ENCODE measurements around the gene STAT3.
"Not testable (repeated sequence)": the region's sequence is repeated elsewhere in the genome, so short reads cannot be mapped to it uniquely, and the experiment has no call there.

STAT3 gene

DNA sequence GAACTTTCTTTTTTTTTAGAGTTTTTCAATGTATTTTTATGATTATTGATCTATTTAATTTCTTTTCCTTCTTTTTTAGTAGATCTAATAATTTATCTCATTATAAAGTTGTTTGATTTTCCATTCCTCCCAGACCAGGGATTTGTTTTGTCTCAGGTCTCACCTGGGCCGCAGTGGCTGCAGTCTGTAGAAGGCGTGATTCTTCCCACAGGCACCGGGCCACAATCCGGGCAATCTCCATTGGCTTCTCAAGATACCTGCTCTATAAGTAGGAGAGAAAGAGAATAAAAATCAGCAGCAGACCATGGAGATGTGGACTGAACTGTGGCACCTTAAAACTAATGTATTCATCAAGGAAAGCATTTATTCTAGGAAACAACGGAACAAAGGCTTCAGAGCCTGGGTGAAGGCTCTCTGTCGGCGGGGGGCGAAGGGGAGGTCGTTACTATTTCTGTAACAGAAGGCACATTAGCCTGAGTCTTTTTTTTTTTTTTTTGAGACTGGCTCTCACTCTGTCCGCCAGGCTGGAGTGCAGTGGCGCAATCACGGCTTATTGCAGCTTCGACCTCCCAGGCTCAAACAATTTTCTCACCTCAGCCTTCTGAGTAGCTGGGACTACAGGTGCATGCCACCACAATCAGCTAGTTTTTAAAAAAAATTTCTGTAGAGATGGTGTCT, 42.7 kb downstream of the STAT3 start:
- DNase-seq = no peak

DNA sequence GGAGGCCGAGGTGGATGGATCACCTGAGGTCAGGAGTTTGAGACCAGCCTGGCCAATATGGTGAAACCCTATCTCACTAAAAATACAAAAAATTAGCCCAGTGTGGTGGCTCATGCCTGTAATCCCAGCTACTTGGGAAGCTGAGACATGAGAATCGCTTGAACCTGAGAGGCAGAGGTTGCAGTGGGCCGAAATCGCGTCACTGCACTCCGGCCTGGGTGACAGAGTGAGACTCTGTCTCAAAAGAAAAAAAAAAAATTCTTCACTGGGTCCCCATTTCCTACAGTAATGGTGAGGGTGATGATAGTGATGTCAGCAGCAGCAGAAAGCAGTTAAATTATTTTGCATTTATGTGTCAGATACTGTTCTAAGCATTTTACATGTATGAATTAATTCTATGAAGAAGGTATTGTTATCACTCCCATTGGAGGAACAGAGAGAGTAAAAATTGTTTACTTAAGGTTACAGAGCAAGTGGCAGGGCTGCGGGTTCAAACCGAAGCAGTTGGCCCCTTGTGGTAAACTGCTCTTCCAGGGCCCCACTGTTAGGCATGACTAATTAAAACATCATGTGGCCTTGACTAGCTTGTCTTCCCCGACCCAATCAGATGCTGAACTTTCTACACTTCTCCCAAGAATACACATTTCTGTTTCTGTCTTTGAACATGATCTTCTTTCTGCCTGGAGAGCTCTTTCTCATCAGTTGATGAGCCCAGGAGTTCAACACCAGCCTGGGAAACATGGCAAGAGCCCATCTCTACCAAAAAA, 45.8 kb downstream of the STAT3 start:
- DNase-seq = peak in 1 of 2 experiments; percentile 12

DNA sequence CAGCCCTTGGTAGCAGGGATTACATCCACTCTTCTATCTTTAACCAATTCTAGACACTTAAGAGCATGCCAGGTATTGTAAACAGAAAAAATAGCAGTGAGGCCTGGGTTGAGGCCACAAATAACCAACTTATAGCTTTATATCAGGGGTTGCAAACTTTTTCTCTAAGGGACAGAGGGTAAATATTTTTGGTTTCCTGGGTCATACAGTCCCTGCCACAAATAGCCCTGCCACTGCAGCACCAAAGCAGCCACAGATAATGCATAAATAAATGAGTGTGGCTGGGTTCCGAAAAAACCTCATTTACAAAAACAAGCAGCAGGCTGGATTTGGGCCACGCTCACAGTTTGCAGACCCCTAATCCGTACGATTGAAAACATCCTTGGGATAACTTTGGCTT, 46.7 kb downstream of the STAT3 start:
- no peak for DNase-seq

DNA sequence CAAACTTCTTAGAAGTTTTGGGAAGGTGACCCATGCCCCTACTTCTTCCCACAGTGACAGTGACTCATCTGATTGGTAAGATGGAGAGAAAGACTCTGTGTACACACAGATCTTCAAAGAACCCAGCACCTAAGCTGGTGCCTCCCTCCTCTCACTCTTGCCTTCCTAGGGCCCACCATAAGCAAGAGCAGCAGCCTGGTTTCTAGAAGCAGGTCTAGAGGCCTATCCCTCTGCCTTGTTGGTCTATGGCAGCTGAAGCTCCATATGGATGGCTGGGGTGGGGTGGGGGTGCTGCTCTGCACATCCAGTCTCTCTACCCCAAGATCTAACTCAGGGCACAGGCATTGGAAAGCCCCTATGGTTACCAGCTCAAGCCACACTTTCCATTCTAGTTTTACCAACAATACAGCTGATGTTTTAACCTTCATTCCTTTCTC, 47.5 kb downstream of the STAT3 start:
- DNase-seq = peak; percentile 16 to 18

DNA sequence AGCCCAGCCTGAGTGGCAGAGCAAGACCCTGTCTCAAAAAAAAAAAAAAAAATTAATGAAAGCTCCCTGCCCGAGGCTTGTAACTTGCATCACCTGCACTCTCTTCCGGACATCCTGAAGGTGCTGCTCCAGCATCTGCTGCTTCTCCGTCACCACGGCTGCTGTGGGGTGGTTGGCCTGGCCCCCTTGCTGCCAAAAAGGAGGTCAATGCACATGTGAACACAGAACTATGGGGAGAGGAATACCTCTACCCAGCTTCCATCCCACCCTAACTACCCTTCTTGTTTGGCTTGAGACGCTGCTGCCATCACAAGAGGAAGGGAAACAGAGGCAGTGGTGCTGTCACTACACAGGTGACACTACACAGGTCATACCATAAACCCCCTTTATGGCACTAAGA, 49.0 kb downstream of the STAT3 start:
- DNase-seq = no peak

DNA sequence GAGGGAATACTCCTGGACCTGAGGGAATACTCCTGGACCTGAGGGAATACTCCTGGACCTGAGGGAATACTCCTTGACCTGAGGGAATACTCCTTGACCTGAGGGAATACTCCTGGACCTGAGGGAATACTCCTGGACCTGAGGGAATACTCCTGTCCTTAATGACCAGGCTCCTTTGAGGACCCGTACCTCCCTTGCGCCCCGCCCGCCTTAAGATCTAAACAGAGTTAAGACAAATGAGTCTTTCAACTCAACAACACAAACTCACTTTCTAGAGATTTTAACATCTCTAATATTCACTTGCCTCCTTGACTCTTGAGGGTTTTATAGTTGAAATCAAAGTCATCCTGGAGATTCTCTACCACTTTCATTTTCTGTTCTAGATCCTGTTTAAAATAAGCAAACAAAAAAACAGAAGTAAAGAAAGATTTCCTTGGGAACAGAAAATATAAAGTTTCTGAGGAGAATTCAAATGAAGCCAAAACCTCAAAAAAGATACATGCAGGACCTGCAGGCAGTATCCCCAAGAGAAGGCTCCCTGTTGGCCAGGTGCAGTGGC, 49.7 kb downstream of the STAT3 start:
- no peak for DNase-seq

DNA sequence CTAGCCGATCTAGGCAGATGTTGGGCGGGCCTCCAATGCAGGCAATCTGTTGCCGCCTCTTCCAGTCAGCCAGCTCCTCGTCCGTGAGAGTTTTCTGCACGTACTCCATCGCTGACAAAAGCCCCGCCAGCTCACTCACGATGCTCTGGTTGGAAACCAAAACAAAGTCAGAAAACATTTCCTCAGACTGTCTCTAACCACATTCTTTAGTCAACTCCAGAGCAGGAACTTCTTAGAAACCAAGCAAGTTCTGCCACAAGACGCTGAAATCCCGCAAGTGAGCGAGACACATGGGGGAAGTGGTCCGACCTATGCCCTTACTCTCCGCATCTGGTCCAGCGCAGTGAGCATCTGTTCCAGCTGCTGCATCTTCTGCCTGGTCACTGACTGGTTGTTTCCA, 50.8 kb downstream of the STAT3 start:
- peak; percentile 47 to 61 for DNase-seq

DNA sequence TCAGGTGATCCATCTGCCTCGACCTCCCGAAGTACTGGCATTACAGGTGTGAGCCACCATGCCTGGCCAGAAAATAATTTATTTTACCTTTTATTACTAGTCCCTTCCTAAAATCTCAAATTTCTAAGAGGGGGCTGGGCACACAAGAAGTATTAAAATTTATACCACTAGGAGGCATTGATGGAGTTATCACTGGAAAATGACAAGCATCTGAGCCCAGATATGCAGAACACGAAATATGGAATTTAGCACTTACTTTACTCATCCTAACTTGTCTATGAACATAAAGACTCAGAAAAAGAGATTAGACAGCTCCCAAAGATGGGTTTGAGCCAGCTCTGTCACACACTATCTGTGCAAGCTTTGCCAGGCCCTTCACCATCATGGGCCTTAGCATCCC, 53.6 kb downstream of the STAT3 start:
- no peak for DNase-seq

DNA sequence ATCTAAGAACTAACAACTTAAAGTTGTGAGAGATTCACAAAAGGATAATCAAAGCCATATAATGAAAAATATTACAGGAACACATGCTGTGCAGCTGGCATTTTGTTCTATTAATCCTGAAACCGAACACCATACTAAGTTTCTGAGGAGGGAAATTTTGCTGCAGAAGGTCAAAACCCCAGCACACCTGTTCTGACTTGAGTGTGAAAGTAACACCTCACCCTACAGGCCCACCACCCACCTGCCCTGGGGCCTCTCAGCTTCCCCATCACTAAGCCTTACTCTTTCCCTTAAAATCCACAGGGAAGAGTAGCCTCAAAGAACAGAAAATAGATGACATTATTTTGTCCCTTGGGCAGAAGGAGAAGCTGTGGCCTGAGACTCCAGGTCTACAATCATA, 55.2 kb downstream of the STAT3 start:
- no peak for DNase-seq

DNA sequence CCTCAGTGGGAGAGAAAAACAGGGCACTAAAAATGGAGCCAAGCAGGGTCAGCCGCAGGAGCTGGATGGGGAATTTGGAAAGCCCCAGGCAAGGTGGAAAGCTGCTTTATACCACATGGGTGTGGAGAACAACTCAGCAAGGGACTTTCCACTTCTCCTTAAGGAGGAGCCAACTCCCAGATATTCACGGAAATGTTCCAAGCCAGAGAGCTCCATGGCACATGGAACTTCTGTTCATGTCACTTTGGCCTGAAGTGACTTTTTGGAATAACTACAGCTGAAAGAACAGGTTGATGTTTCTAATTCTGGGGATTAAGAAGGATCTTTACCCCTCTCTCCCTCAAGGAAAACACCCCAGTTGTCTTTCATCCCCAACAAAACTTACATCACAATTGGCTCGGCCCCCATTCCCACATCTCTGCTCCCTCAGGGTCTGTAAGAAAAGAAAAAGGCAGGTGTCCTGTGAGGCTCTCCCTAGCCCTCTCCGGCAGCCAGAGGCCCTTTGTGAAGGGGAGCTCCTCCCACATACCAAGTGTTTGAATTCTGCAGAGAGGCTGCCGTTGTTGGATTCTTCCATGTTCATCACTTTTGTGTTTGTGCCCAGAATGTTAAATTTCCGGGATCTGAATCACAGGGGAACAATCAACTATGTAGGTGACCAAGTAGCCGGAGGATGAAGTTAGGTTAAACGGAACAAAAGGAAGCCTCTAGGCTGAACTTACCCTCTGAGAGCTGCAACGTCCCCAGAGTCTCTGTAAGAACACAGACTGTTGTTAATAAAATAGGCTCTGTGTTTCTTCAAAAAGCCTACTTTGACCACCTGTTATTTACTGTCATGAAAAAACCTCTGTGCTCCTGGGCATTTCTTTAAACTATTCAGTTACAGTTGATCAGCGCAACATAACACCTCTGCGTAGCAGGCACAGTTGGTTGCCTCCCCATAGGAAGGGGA, 58.9 kb downstream of the STAT3 start:
- no peak for DNase-seq

DNA sequence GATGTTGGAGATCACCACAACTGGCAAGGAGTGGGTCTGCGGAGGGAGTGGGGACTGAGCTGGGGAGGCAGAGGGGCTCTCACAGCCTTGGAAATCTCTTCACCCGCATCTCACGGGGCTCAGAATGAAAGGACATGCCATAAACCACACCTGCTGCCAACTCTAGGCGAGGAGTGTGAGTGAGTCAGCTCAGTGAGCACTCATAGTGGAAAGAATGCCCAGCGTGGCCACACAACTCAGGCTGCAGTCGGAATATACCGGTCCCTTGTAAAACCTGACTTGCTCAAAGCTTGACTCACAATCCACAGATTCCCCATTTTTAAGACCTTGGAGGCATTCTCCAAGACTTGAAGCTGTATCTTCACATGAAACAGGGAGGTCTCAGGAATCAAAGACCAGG, 63.2 kb downstream of the STAT3 start:
- DNase-seq = no peak

DNA sequence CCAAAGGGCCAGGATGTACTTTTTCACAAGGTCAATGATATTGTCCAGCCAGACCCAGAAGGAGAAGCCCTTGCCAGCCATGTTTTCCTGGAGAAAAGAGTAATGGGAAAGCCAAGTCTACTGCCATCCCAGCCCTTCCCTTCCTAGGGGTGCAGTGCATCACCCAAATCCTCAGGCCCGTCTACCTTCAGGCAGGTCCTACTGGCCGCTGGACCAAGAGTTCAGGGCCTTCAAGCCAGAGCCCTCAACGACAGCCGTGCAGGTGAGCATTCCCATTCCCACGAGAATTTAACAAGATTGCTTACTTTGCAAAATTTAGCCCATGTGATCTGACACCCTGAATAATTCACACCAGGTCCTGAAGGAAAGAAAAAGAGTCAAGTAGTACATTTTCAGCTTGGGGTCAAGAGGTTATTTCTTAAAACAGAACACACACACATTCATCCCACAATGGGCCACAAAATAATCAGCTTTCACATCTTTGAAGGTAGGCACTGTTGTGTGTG, 64.9 kb downstream of the STAT3 start:
- DNase-seq = no peak

DNA sequence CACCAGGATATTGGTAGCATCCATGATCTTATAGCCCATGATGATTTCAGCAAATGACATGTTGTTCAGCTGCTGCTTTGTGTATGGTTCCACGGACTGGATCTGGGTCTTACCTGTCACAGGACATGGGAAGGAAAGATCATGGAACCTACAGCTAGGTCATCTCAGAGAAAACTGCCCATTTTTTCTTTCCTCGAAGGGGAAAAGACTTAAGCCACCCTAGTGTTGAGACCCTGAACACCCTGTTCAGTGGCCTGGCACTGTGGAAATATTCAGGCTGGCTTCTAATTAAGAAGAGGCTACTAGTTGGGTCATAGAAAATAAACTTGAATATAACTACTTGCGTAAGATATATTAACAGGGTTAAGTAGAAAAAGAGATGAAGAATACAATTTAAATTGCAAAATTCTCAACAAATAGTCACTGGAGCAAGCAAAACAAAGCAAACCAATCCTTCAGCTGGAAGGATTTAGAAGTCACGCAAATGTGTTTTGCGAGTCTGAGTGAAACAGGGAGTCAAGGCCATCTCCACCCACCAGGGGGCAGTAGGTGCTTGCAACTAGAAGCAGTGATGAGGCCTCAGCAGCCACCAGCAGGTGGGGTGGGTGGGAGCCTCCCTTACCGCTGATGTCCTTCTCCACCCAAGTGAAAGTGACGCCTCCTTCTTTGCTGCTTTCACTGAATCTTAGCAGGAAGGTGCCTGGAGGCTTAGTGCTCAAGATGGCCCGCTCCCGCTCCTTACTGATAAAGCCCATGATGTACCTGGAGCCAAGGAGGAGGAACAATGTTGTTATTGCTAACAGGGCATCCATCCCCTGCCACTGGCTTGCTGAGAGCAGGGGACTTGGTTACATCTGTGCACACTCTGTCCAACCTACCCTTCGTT, 65.6 kb downstream of the STAT3 start:
- DNase-seq = peak; percentile 91

DNA sequence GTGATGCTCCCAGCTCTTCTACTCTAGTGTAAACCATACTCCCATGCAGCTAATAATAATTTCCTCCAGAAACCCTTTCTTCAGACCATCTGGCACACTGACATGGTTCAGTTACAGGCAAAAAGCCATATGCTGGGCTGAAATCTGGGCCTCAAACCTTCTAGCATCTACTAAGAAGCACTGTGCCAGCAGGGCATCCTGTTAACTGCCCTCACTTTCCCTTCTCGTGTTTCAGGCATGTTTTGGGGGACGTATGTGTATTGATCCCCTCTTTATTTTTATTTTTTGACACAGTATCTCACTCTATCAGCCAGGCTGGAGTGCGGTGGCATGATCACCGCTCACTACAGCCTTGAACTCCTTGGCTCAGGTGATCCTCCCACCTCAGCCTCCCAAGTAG, 66.7 kb downstream of the STAT3 start:
- DNase-seq = no peak

DNA sequence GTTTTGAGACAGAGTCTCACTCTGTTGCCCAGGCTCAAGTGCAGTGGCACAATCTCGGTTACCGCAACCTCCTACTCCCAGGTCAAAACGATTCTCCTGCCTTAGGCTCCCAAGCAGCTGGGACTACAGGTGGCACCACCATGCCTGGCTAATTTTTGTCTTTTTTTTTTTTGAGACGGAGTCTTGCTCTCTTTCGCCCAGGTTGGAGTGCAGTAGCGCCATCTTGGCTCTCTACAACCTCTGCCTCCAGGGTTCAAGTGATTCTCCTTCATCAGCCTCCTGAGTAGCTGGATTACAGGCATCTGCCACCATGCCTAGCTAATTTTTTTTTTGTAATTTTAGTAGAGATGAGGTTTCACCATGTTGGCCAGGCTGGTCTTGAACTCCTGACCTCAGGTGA, 70.3 kb downstream of the STAT3 start:
- not testable (repeated sequence) for DNase-seq

DNA sequence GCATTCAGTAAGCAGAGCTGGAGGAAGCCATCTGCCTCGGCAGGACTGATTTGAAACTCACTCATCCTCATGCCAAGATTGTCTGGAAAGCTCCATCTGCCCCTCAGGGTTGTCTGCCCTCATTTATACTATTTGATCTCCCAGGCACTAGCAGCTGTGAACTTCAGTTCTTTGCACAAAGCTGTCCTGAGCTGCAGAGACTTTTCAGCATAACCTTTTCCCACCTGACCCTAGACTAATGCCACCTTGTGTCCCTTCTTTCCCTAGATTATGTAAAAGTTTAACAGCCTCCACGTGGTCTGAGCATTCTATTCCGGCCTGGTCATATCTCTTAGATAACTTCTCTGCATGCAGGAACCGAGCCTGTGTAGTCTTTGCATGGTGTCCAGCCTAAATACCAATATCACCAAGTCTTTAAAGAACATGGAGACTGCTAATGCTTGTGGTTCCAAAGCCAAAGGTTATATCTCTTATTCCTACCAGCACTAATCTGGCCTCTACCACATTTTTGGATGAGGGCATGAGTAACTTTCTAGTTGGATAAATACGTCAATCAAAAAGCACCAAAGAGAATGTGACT, 70.9 kb downstream of the STAT3 start:
- DNase-seq = no peak

DNA sequence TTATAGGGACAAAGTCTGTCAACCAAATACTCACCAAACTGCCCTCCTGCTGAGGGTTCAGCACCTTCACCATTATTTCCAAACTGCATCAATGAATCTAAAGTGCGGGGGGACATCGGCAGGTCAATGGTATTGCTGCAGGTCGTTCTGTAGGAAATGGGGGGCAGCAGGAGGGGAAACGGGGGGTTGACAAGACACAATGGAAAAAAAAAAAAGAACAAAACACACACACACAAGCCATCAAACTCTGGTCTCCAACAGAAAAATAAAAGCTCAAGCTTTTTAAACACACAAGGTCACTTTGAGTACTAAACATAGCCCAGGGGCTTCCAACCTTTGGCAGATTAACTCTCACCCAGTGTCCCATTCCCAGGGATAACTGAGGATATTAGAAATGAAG, 71.5 kb downstream of the STAT3 start:
- DNase-seq = no peak

DNA sequence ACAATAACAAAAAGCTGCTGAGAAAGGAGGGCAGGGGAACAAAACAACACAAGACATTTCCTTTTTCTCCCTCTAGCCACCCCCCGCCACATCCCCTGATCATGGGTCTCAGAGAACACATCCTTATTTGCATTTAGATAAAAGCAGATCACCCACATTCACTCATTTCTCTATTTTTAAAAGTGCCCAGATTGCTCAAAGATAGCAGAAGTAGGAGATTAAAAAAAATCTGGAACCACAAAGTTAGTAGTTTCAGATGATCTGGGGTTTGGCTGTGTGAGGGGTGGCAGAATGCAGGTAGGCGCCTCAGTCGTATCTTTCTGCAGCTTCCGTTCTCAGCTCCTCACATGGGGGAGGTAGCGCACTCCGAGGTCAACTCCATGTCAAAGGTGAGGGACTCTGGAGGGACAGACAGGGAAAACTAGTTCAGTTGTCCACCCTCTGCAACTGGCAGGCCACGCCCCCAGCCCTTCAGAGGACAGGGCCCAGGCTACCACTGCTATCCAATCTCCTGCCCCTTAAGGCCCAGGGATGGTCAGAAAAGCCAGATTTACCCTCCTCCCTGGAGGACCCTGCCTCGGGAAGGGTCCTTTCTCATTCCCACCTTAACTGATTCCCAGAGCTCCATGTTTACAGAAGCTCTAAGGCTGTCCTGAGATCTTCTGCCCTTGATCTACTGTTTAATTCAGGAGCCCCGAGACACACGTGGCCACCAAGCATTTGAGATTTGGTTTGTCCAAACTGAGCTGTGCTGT, 72.7 kb downstream of the STAT3 start:
- no peak for DNase-seq

DNA sequence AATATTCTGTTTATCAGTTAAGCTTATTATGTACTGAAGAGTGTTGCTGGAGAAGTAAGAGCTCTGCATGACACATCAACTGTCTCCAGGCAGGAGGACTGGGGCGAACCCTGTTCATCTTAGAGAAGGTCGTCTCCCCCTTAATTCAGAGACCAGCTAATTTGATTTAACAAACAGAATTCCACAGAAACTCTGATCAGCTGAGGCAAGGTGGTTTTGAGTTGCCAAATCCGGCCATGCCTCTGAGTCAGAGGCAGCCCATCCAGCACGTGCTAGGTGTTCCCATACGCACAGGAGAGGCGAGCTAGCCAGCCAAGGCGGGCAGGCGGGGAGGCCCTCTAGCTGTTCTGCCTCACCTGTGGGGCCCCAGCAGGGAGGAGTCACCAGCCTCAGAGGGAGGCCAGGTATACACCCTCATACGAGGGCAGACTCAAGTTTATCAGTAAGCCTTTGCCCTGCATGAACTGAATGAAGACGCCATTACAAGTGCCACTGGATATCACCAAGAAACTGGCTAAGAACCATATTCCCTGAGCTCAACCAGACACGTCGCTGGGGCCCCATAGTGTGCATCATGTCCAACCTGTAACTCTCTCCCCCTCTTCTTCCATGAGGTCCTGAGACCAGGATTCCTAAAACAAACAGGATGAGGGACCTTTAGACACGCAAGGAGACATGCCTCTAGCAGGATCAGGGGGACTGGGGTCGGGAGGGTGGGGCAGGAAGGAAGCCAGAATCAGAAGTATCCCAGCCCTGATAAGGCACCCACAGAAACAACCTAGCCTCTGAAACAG, 74.3 kb downstream of the STAT3 start:
- peak in 1 of 2 experiments; percentile 52 for DNase-seq

DNA sequence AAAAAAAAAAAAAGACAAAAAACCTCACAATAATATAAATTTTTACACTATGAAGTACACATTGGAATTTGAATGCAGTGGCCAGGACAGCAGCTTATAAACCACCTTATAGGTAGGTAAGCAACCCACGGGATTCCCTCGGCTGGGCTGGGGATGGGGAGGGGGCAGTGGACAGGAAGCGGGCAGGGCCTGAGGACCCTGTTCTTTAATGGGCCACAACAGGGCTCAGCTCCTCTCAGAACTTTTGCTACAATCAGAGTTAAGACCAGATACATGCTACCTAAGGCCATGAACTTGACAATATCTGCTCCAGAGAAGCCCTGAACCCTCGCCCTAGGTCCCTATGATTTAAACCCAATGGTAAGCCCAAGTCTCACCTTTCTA, 74.9 kb downstream of the STAT3 start:
- DNase-seq = no peak

All from stimulated activated CD4-positive, alpha-beta T cell treated with anti-CD3 and anti-CD28 coated beads, Interleukin-4, amount 100 ng/mL, for 4 hours (primary cell).